Prostate gland (tissue), 2 donors: ENCODE data around the gene EGR2. TPM values are rescaled to one million over a fixed set of nuclear protein-coding genes. Genes with fewer than 3 reads are reported as not detected.

Experiments
- DNase-seq: peaks from one replicate; pipeline ENCODE4 v3.0.0-alpha.2; 2019; ENCODE audit warnings: low spot score
- H3K27ac ChIP-seq, 2 donors: fragments of 200-600 bp; sonication (generic); 2 replicates each; pipeline ENCODE4 v1.5.1; 2017 to 2019
- H3K27me3 ChIP-seq: fragments of 200-600 bp; sonication (generic); replicated peaks from 2 replicates; pipeline ENCODE4 v1.5.1; 2019; ENCODE audit not compliant: insufficient read depth
- H3K36me3 ChIP-seq, 2 donors: fragments of 200-600 bp; sonication (generic); 1 replicate in 1 of 2; 2 replicates in 1 of 2; pipeline versions ENCODE4 v1.5.1 to v1.8.1; 2017 to 2019
- H3K4me1 ChIP-seq: fragments of 200-600 bp; sonication (generic); replicated peaks from 2 replicates; pipeline ENCODE4 v1.5.1; 2019
- H3K4me3 ChIP-seq, 2 donors: fragments of 200-600 bp; sonication (generic); 2 replicates each; pipeline ENCODE4 v1.5.1; 2017 to 2019
- H3K9me3 ChIP-seq: fragments of 200-600 bp; sonication (generic); 2 replicates; pipeline ENCODE4 v1.5.1; 2017
- POLR2A ChIP-seq: fragments of 450-650 bp; IDR thresholded peaks from one replicate; pipeline ENCODE4 v1.6.1; 2016; ENCODE audit warnings: antibody characterized with exemption, mild to moderate bottlenecking
- POLR2AphosphoS5 ChIP-seq: sonication (generic); formaldehyde crosslinking; IDR thresholded peaks from one replicate; pipeline ENCODE4 v1.6.1; 2017; ENCODE audit warnings: antibody characterized with exemption
- whole genome bisulfite sequencing: methylation state at CpG from one replicate; pipeline ENCODE4 v1.1.5; 2018; 5-methylcytosine and 5-hydroxymethylcytosine counted together
- intact Hi-C: fragments of 100-400 bp; cut with DNase I; formaldehyde crosslinking; loops from one replicate; pipeline ENCODE4 v1.14.2; 2022
- total RNA-seq, 2 donors: library from RNA; depleted of rRNA; stranded (reverse); fragments of >200 nt; gene quantifications; one replicate each; pipeline ENCODE4 v1.1.0, GENCODE V29; 2016
- TF ChIP-seq, protein P1 (sequence below), 4 experiments: fragments of 200-600 bp in 2 of 4; fragments of 450-650 bp in 2 of 4; sonication (generic) in 2 of 4; IDR thresholded peaks; 1 replicate in 3 of 4; 2 replicates in 1 of 4; pipeline ENCODE4 v1.5.1; 2016 to 2019; ENCODE audit warnings: antibody characterized with exemption in 4 of 4, mild to moderate bottlenecking in 2 of 4, moderate library complexity in 2 of 4

Gene EGR2
- total RNA-seq, 2 donors from 2014 or later, result 2.5 to 4.6 TPM

DNA sequence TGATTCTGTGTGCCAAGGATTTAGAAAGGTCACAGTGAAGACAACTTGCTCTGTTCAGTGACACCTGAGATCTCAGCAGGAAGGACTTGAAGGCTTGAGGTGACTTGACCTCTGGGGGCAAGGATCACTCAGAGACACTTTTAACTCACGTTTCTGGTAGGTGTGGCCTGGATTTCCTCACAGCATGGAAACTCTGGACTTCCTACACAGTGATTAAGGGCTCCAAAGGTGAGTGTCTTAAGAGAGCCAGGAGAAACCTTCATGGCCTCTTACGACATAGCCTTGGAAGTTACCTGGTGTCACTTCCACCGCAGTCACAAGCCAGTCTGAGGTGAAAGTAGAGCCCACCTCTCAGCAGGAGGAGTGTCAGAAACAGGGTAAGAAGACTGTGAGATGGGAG is 49.8 kb downstream of the EGR2 start:
- intact Hi-C loops, result no loop called here
- DNase-seq, result no peak
- Histone ChIP-seq H3K9me3 (no peaks in the 10 kb centered on the region), H3K27me3 (no peaks in the 10 kb centered on the region), H3K36me3 (no peaks in the 10 kb centered on the region), H3K4me1 (no peaks in the 10 kb centered on the region), H3K4me3 (no peak overlapping the region), H3K27ac (no peak overlapping the region)
- TF ChIP-seq, protein P1, sequence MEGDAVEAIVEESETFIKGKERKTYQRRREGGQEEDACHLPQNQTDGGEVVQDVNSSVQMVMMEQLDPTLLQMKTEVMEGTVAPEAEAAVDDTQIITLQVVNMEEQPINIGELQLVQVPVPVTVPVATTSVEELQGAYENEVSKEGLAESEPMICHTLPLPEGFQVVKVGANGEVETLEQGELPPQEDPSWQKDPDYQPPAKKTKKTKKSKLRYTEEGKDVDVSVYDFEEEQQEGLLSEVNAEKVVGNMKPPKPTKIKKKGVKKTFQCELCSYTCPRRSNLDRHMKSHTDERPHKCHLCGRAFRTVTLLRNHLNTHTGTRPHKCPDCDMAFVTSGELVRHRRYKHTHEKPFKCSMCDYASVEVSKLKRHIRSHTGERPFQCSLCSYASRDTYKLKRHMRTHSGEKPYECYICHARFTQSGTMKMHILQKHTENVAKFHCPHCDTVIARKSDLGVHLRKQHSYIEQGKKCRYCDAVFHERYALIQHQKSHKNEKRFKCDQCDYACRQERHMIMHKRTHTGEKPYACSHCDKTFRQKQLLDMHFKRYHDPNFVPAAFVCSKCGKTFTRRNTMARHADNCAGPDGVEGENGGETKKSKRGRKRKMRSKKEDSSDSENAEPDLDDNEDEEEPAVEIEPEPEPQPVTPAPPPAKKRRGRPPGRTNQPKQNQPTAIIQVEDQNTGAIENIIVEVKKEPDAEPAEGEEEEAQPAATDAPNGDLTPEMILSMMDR (IDR thresholded peaks at IDR 0.05), result no peak
- no peak for TF ChIP-seq POLR2A
- WGBS, result 83% methylated on average over 3 of the region's 3 CpGs

DNA sequence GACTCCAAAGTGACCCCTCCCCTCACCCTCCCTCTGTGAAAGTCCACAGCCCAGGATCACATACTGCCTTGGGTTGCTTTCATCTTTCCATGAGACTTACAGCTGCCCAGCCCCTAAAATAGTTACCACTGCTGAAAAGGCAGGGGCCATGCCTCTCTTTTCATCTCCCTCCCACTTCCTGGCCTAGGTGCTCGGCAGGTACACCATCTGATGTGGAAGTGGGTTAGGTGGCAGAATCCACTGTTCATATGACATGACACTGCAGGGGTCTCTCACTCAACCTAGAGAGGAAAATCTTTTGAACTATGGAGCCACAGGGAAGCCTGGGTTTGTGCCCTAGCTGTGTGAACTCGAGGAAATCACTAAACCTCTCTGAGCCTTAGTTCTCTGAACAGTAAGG is 50.4 kb downstream of the EGR2 start:
- 94% methylated on average over 2 of the region's 2 CpGs for WGBS
- intact Hi-C loops, result no loop called here
- no peaks in the 10 kb centered on the region for H3K36me3 ChIP-seq
- no peaks in the 10 kb centered on the region for H3K27me3 ChIP-seq
- no peaks in the 10 kb centered on the region for H3K4me1 ChIP-seq
- no peak overlapping the region for H3K4me3 ChIP-seq
- TF ChIP-seq POLR2AphosphoS5, result no peak
- no peaks in the 10 kb centered on the region for H3K9me3 ChIP-seq
- no peak for DNase-seq
- no peak overlapping the region for H3K27ac ChIP-seq

DNA sequence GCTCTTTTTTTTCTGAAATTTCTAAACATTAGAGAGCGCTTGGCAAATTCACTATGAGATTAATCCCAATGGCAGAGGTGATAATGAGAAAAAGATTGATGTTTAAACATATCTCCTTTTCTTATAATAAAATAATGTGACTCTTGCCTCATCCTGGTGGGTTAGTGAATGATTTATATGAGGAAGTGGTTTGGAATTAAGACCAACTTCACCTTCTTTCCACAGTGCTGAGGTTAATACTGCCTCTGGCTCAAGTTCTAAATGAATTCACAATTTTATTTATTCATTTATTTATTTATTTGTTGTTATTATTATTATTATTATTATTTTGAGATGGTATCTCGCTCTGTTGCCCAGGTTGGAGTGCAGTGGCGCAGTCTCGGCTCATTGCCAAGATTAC is 52.2 kb downstream of the EGR2 start:
- H3K36me3 ChIP-seq, result no peaks in the 10 kb centered on the region
- no peaks in the 10 kb centered on the region for H3K4me1 ChIP-seq
- no peaks in the 10 kb centered on the region for H3K27me3 ChIP-seq
- TF ChIP-seq POLR2A, result no peak
- TF ChIP-seq POLR2AphosphoS5, result no peak
- TF ChIP-seq, protein P1 (IDR thresholded peaks at IDR 0.05), result no peak
- H3K4me3 ChIP-seq, result no peak overlapping the region
- no peaks in the 10 kb centered on the region for H3K9me3 ChIP-seq
- no peak overlapping the region for H3K27ac ChIP-seq
- 93% methylated on average over 4 of the region's 4 CpGs for WGBS
- intact Hi-C loops, result no loop called here
- DNase-seq, result no peak

DNA sequence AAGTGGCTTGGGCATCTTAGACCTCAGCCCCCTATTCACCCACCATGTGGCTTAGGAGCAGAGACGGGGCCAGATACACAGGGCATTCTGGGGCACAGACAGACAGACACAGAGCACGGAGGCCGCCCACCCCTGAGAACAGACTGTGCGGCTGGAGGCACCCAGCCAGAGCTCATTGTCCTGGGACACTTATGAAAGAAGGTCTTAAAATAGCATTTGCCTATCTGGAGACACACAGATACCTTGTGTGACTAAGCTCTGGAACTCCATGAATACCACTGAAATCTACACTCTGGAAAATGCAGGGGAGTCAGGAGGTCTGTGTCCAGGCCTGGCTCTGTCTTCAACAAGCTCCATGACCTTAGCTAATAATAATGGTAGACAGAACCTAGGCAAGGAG is 53.0 kb downstream of the EGR2 start:
- no peak for DNase-seq
- Histone ChIP-seq H3K36me3 (no peaks in the 10 kb centered on the region), H3K9me3 (no peaks in the 10 kb centered on the region), H3K4me1 (no peaks in the 10 kb centered on the region), H3K27ac (no peak overlapping the region), H3K27me3 (no peaks in the 10 kb centered on the region), H3K4me3 (no peak overlapping the region)
- intact Hi-C loops, result no loop called here
- TF ChIP-seq, protein P1 (IDR thresholded peaks at IDR 0.05), result no peak
- no peak for TF ChIP-seq POLR2AphosphoS5
- 78% methylated on average over 4 of the region's 4 CpGs for WGBS

Other genes with a start within 250 kb of the EGR2 start
- 10 to 100 TPM; 25.0 to 37.4 TPM for gene ADO, start 11.6 kb downstream of the EGR2 start, total RNA-seq